ENCODE data around the gene NAB2. TPM values are rescaled to one million over a fixed set of nuclear protein-coding genes. Genes with fewer than 3 reads are reported as not detected.

The NAB2 gene
- total RNA-seq, 1 donor from 2014 or later: 34.4 TPM

- no peak for DNase-seq (ENCODE audit: extremely low spot score in 2 of 2)
- Histone ChIP-seq H3K27ac (no peak overlapping the region), H3K9me3 (no peaks in the 10 kb centered on the region), H3K36me3 (no peaks in the 10 kb centered on the region), H3K4me1 (peaks cover 31% of the 10 kb centered on the region), H3K4me3 (no peak overlapping the region), H3K27me3 (no peaks in the 10 kb centered on the region)
- intact Hi-C loops (cut with DNase I): no loop called here
- TF ChIP-seq CTCF (IDR thresholded peaks at IDR 0.05) (no peak), POLR2A (IDR thresholded peaks at IDR 0.05) (no peak)
Measured at GRCh38 chr12:57080855-57081254, 8.1 kb upstream of the NAB2 start.

- Histone ChIP-seq H3K9me3 (no peaks in the 10 kb centered on the region), H3K4me3 (peak overlapping the region; percentile 75 to 81), H3K27ac (peak overlapping the region; percentile 100), H3K27me3 (no peaks in the 10 kb centered on the region), H3K4me1 (peaks cover 28% of the 10 kb centered on the region), H3K36me3 (peaks cover 0 to under 1% of the 10 kb centered on the region in 2 donors)
- intact Hi-C loops (cut with DNase I): no loop called here
- no peak for TF ChIP-seq POLR2A (IDR thresholded peaks at IDR 0.05)
- no peak for TF ChIP-seq POLR2AphosphoS5 (IDR thresholded peaks at IDR 0.05; ENCODE audit: insufficient read depth in 1 of 2, low read depth in 1 of 2)
- no peak for TF ChIP-seq CTCF (IDR thresholded peaks at IDR 0.05)
- DNase-seq (ENCODE audit: extremely low spot score in 2 of 2): no peak
Measured at GRCh38 chr12:57085999-57086492, 2.9 kb upstream of the NAB2 start.

- H3K36me3 ChIP-seq: peaks cover 0 to 6% of the 10 kb centered on the region in 2 donors
- H3K27me3 ChIP-seq: no peaks in the 10 kb centered on the region
- peak overlapping the region; percentile 100 for H3K27ac ChIP-seq
- no peak for DNase-seq (ENCODE audit: extremely low spot score in 2 of 2)
- no peak for TF ChIP-seq CTCF (IDR thresholded peaks at IDR 0.05)
- no peak for TF ChIP-seq POLR2A (IDR thresholded peaks at IDR 0.05)
- no peak for TF ChIP-seq POLR2AphosphoS5 (IDR thresholded peaks at IDR 0.05; ENCODE audit: insufficient read depth in 1 of 2, low read depth in 1 of 2)
- H3K4me1 ChIP-seq: peaks cover 33% of the 10 kb centered on the region
- intact Hi-C loops (cut with DNase I): no loop called here
- H3K9me3 ChIP-seq: no peaks in the 10 kb centered on the region
- H3K4me3 ChIP-seq: peak overlapping the region; percentile 75 to 81
Measured at GRCh38 chr12:57086493-57087009, 2.4 kb upstream of the NAB2 start.

- intact Hi-C loops (cut with DNase I): no loop called here
- peak in 1 of 2 donors; percentile 86 for TF ChIP-seq POLR2AphosphoS5 (IDR thresholded peaks at IDR 0.05; ENCODE audit: insufficient read depth in 1 of 2, low read depth in 1 of 2)
- no peak for TF ChIP-seq CTCF (IDR thresholded peaks at IDR 0.05)
- TF ChIP-seq POLR2A (IDR thresholded peaks at IDR 0.05): peak in 1 of 2 donors; percentile 81
- Histone ChIP-seq H3K4me1 (peaks cover 39% of the 10 kb centered on the region), H3K9me3 (no peaks in the 10 kb centered on the region), H3K27ac (peak overlapping the region; percentile 100), H3K4me3 (peak overlapping the region; percentile 75 to 81), H3K27me3 (no peaks in the 10 kb centered on the region), H3K36me3 (peaks cover 0 to 12% of the 10 kb centered on the region in 2 donors)
- peak; percentile 96 to 97 for DNase-seq (ENCODE audit: extremely low spot score in 2 of 2)
Measured at GRCh38 chr12:57087010-57087690, 1.8 kb upstream of the NAB2 start.

Data from vagina (tissue), 2 donors.